Heart left ventricle (tissue), 16 donors: ENCODE results near the gene SRPK2. TPM values are rescaled to one million over a fixed set of nuclear protein-coding genes. Genes with fewer than 3 reads are reported as not detected.

Source experiments
- ATAC-seq, 4 donors: fragments of 200-7000 bp; cut with Tn5 transposase; one replicate each; pipeline ENCODE4 v1.9.1; 2020 to 2022; ENCODE audit warnings: moderate library complexity in 4 of 4, mild to moderate bottlenecking in 3 of 4, moderate number of reproducible peaks in 1 of 4
- DNase-seq, 5 donors: peaks; one replicate each; pipeline ENCODE4 v3.0.0-alpha.2; 2020
- H3K27ac ChIP-seq, 12 donors: fragments of 200-600 bp; sonication (generic) in 4 of 12; one replicate each; pipeline versions ENCODE4 v1.5.0 to v1.8.0; 2016 to 2022; ENCODE audit warnings: mild to moderate bottlenecking in 2 of 12
- H3K27me3 ChIP-seq, 9 donors: fragments of 200-600 bp; sonication (generic) in 2 of 9; one replicate each; pipeline versions ENCODE4 v1.5.1 to v1.8.0; 2016 to 2022; ENCODE audit warnings: mild to moderate bottlenecking in 3 of 9
- H3K36me3 ChIP-seq, 9 donors: fragments of 200-600 bp; sonication (generic) in 2 of 9; one replicate each; pipeline versions ENCODE4 v1.5.0 to v1.8.0; 2018 to 2022; ENCODE audit warnings: mild to moderate bottlenecking in 2 of 9
- H3K4me1 ChIP-seq, 12 donors: fragments of 200-600 bp; sonication (generic) in 4 of 12; one replicate each; pipeline versions ENCODE4 v1.5.0 to v1.8.0; 2016 to 2022; ENCODE audit warnings: mild to moderate bottlenecking in 3 of 12
- H3K4me3 ChIP-seq, 12 donors: fragments of 200-600 bp; sonication (generic) in 4 of 12; one replicate each; pipeline versions ENCODE4 v1.5.0 to v1.8.0; 2017 to 2022; ENCODE audit warnings: mild to moderate bottlenecking in 9 of 12, moderate library complexity in 4 of 12
- H3K9me3 ChIP-seq, 12 donors: fragments of 200-600 bp; sonication (generic) in 4 of 12; one replicate each; pipeline versions ENCODE4 v1.5.0 to v1.8.0; 2016 to 2022; ENCODE audit warnings: mild to moderate bottlenecking in 1 of 12
- CTCF ChIP-seq, 12 donors: fragments of 200-600 bp; sonication (generic) in 4 of 12; IDR thresholded peaks; one replicate each; pipeline versions ENCODE4 v1.5.0 to v1.8.0; 2018 to 2022; ENCODE audit warnings: antibody characterized with exemption in 12 of 12, mild to moderate bottlenecking in 5 of 12
- POLR2A ChIP-seq, 2 donors: fragments of 450-650 bp; IDR thresholded peaks; one replicate each; pipeline ENCODE4 v1.6.1; 2017; ENCODE audit warnings: antibody characterized with exemption in 2 of 2, mild to moderate bottlenecking in 2 of 2, moderate library complexity in 2 of 2
- WGBS, 4 donors: extraction: QIAGEN DNeasy Blood & Tissue Kit in 2 of 4; methylation state at CpG; one replicate each; pipeline versions ENCODE4 v1.1.5 to v1.1.7; 2013 to 2018; 5-methylcytosine and 5-hydroxymethylcytosine counted together
- intact Hi-C, 10 donors: fragments of 100-400 bp; cut with DNase I; formaldehyde crosslinking; loops; one replicate each; pipeline versions ENCODE4 v1.11.1 to v1.14.2; 2022
- polyA plus RNA-seq, 2 donors: library from polyadenylated mRNA; stranded (reverse); fragments of 200-250 nt; gene quantifications; one replicate each; pipeline ENCODE4 v1.2.3, GENCODE V29; 2013
- total RNA-seq, 9 donors: library from RNA; depleted of rRNA in 2 of 9; stranded (reverse); fragments of >200 nt in 2 of 9; fragmentation: NEBNext Ultra II Directional in 3 of 9; extraction: Animal tissue kit (Norgen Biotek cat#: 25700) in 3 of 9; gene quantifications; one replicate each; pipeline versions ENCODE4 v1.1.0 to v1.2.4, GENCODE V29; 2016 to 2023
- donor health status: ischemic (EF 13 %, LVEDD 7.1; RV severe dilation, severe dysfunction).
- donor health status: healthy with polysubstance abuse.
- donor health status: DM: no; HTN: yes; CAD: no.
- donor health status: DM: no; HTN: no; CAD: no.
- donor health status: ischemic (EF 25% LVEDD 6.9; RV normal size, moderate dysfunction).
- donor health status: ischemic (EF 25% LVEDD 5.7; RV mildly dilated, moderate dysfunction).
- donor health status: healthy.
- donor health status: DM: yes; HTN: yes; CAD: no.
- donor health status: ischemic (EF 35%, LVEDD 5.7; RV mildly dilated, moderate dysfunction).
- donor health status: nonischemic (EF 11% LVEDD 7.7; RV severe dilation, severe dysfunction).
- donor health status: DM: yes; HTN: yes; CAD: no.
- donor health status: PGD.
- donor health status: ischemic (EF 29% LVEDD 5.4; RV normal size, mild dysfunction).
- donor health status: nonischemic (EF 23%, LVEDD 6.1; RV moderate dilation, normal function).

SRPK2 gene
- total and polyA plus RNA-seq, 11 donors = 8.6 to 42.4 (median 33.5) TPM

- Histone ChIP-seq H3K9me3 (no peaks in the 10 kb centered on the region), H3K27me3 (no peaks in the 10 kb centered on the region), H3K36me3 (no peaks in the 10 kb centered on the region), H3K27ac (no peak overlapping the region), H3K4me1 (peaks cover 0 to 17% (median 5%) of the 10 kb centered on the region in 12 donors), H3K4me3 (no peak overlapping the region)
- TF ChIP-seq CTCF (IDR thresholded peaks at IDR 0.05) = no peak
- no peak for DNase-seq
- intact Hi-C loops = loop anchor here in 1 of 10 donors (10.0 kb wide), 1 partner anchor 47 kb away; no protein-coding TSS in a partner anchor
- WGBS, 4 donors = 89 to 96% (median 93%) methylated on average over 4 of the region's 4 CpGs
- no peak for ATAC-seq
Measured at GRCh38 chr7:105218215-105218614, 170.5 kb downstream of the SRPK2 start.

GRCh38 chr7:105216786-105217185, 171.9 kb downstream of the SRPK2 start:
- no peak for ATAC-seq
- no peaks in the 10 kb centered on the region for H3K9me3 ChIP-seq
- no peak overlapping the region for H3K4me3 ChIP-seq
- DNase-seq = no peak
- no peaks in the 10 kb centered on the region for H3K27me3 ChIP-seq
- H3K36me3 ChIP-seq = no peaks in the 10 kb centered on the region
- H3K27ac ChIP-seq = no peak overlapping the region
- H3K4me1 ChIP-seq = peaks cover 0 to 13% (median 1%) of the 10 kb centered on the region in 12 donors
- intact Hi-C loops = loop anchor here in 1 of 10 donors (10.0 kb wide), 1 partner anchor 48 kb away; no protein-coding TSS in a partner anchor
- TF ChIP-seq POLR2A (IDR thresholded peaks at IDR 0.05) (no peak), CTCF (IDR thresholded peaks at IDR 0.05) (no peak)
- 86 to 93% (median 90%) methylated on average over 3 of the region's 3 CpGs for WGBS, 4 donors

GRCh38 chr7:105215821-105216220, 172.9 kb downstream of the SRPK2 start:
- 87 to 100% (median 94%) methylated on average over 1 of the region's 1 CpG for WGBS, 4 donors

GRCh38 chr7:105215182-105215581, 173.5 kb downstream of the SRPK2 start:
- peaks cover 0 to 27% (median 14%) of the 10 kb centered on the region in 12 donors for H3K4me1 ChIP-seq
- H3K36me3 ChIP-seq = no peaks in the 10 kb centered on the region
- no peaks in the 10 kb centered on the region for H3K9me3 ChIP-seq
- DNase-seq (no peak), ATAC-seq (no peak)
- TF ChIP-seq CTCF (IDR thresholded peaks at IDR 0.05) (no peak), POLR2A (IDR thresholded peaks at IDR 0.05) (no peak)
- WGBS, 4 donors = 91 to 93% (median 92%) methylated on average over 4 of the region's 4 CpGs
- no peak overlapping the region for H3K27ac ChIP-seq
- H3K27me3 ChIP-seq = no peaks in the 10 kb centered on the region
- intact Hi-C loops = loop anchor here in 1 of 10 donors (10.0 kb wide), 1 partner anchor 50 kb away; no protein-coding TSS in a partner anchor
- H3K4me3 ChIP-seq = no peak overlapping the region

More at GRCh38 chr7:105215821-105216220, 172.9 kb downstream of the SRPK2 start:
- Histone ChIP-seq H3K27ac (no peak overlapping the region), H3K9me3 (no peaks in the 10 kb centered on the region), H3K36me3 (no peaks in the 10 kb centered on the region), H3K4me1 (peaks cover 0 to 21% (median 7%) of the 10 kb centered on the region in 12 donors), H3K4me3 (no peak overlapping the region), H3K27me3 (no peaks in the 10 kb centered on the region)
- no peak for TF ChIP-seq CTCF (IDR thresholded peaks at IDR 0.05)
- no peak for TF ChIP-seq POLR2A (IDR thresholded peaks at IDR 0.05)
- intact Hi-C loops = loop anchor here in 1 of 10 donors (10.0 kb wide), 1 partner anchor 49 kb away; no protein-coding TSS in a partner anchor
- DNase-seq (no peak), ATAC-seq (no peak)
